Fibroblast of lung (primary cell): ENCODE measurements around the gene ITSN1.

ENCODE experiments used
- EZH2 ChIP-seq: IDR thresholded peaks from 2 replicates; pipeline ENCODE4 v1.5.1; 2012; ENCODE audit warnings: low read length, control low read depth, mild to moderate bottlenecking; ENCODE audit errors: missing control alignments
- TF ChIP-seq, protein P1 (sequence below), 2 donors: IDR thresholded peaks in 1 of 2; conservative IDR thresholded peaks in 1 of 2; 1 replicate in 1 of 2; 2 replicates in 1 of 2; pipeline ENCODE4 v1.5.1; 2011 to 2012; ENCODE audit warnings: low read length in 2 of 2, control low read depth in 1 of 2, inconsistent platforms in 1 of 2, low read depth in 1 of 2, mild to moderate bottlenecking in 1 of 2

DNA sequence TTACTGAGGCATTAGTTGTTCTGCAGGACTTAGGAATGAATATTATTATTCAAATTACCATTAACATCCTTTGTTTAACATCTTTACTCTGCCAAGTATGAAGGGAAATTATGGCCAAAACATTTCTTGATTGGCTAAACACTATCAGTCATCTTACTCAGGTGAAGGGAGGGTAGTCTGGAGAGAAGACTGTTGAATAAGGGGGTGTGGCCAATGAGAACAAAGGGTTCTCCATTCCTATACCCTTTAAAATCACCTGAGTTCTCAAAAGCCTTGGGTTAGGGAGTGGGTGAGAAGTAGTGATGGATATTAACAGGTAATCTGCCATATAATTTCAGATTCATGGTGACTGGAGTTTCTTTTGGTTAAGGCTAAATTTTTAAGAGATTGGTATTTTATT lies 20.0 kb upstream of the ITSN1 start:
- TF ChIP-seq, protein P1, sequence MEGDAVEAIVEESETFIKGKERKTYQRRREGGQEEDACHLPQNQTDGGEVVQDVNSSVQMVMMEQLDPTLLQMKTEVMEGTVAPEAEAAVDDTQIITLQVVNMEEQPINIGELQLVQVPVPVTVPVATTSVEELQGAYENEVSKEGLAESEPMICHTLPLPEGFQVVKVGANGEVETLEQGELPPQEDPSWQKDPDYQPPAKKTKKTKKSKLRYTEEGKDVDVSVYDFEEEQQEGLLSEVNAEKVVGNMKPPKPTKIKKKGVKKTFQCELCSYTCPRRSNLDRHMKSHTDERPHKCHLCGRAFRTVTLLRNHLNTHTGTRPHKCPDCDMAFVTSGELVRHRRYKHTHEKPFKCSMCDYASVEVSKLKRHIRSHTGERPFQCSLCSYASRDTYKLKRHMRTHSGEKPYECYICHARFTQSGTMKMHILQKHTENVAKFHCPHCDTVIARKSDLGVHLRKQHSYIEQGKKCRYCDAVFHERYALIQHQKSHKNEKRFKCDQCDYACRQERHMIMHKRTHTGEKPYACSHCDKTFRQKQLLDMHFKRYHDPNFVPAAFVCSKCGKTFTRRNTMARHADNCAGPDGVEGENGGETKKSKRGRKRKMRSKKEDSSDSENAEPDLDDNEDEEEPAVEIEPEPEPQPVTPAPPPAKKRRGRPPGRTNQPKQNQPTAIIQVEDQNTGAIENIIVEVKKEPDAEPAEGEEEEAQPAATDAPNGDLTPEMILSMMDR (conservative IDR thresholded peaks at IDR 0.05 in 1 of 2, IDR thresholded peaks at IDR 0.05 in 1 of 2; ENCODE audit: low read depth in 1 of 2, low read length in 2 of 2): no peak
- no peak for TF ChIP-seq EZH2
